ENCODE measurements around the gene RHCE. TPM values are rescaled to one million over a fixed set of nuclear protein-coding genes. Genes with fewer than 3 reads are reported as not detected.

The RHCE gene
- total RNA-seq, 1 experiment from 2014 or later = not detected

- POLR2A ChIA-PET (ENCODE audit: low non-redundant PET) = no interaction called here
- Histone ChIP-seq H3K27me3 (replicated peaks; ENCODE audit: insufficient read depth, low read depth, low read length, poor library complexity) (no peaks in the 10 kb centered on the region), H3K4me3 (ENCODE audit: low read depth, low read length, poor library complexity, severe bottlenecking) (no peak overlapping the region), H3K27ac (ENCODE audit: low read depth, low read length, poor library complexity, severe bottlenecking) (no peak overlapping the region), H3K9me3 (ENCODE audit: low read depth, low read length, poor library complexity, severe bottlenecking) (no peaks in the 10 kb centered on the region), H3K4me1 (ENCODE audit: insufficient read depth, low read length, poor library complexity, severe bottlenecking) (no peaks in the 10 kb centered on the region), H3K36me3 (ENCODE audit: insufficient read depth, low read length, poor library complexity, severe bottlenecking) (peaks cover 45% of the 10 kb centered on the region)
- TF ChIP-seq CTCF (conservative IDR thresholded peaks at IDR 0.05; ENCODE audit: low read depth, low read length) (no peak), EZH2 (IDR thresholded peaks at IDR 0.05; ENCODE audit: borderline replicate concordance, low read depth, low read length, poor library complexity, severe bottlenecking) (no peak)
- no TSS peak for BruUV-seq (replicated peaks)
- CTCF ChIA-PET = no interaction called here
- intact Hi-C loops (cut with micrococcal nuclease; ENCODE audit: unreplicated experiment) = no loop called here
- no peak for DNase-seq (ENCODE audit: low spot score)
Observed at GRCh38 chr1:25356441-25356840, 64.2 kb downstream of the RHCE start.

- ChIA-PET POLR2A (ENCODE audit: low non-redundant PET) (no interaction called here), CTCF (no interaction called here)
- no peak overlapping the region for H3K27ac ChIP-seq (ENCODE audit: low read depth, low read length, poor library complexity, severe bottlenecking)
- peaks cover 40% of the 10 kb centered on the region for H3K36me3 ChIP-seq (ENCODE audit: insufficient read depth, low read length, poor library complexity, severe bottlenecking)
- no peaks in the 10 kb centered on the region for H3K4me1 ChIP-seq (ENCODE audit: insufficient read depth, low read length, poor library complexity, severe bottlenecking)
- H3K4me3 ChIP-seq (ENCODE audit: low read depth, low read length, poor library complexity, severe bottlenecking) = no peak overlapping the region
- no peaks in the 10 kb centered on the region for H3K9me3 ChIP-seq (ENCODE audit: low read depth, low read length, poor library complexity, severe bottlenecking)
- no peaks in the 10 kb centered on the region for H3K27me3 ChIP-seq (replicated peaks; ENCODE audit: insufficient read depth, low read depth, low read length, poor library complexity)
- TF ChIP-seq CTCF (conservative IDR thresholded peaks at IDR 0.05; ENCODE audit: low read depth, low read length) = no peak
- TF ChIP-seq EZH2 (IDR thresholded peaks at IDR 0.05; ENCODE audit: borderline replicate concordance, low read depth, low read length, poor library complexity, severe bottlenecking) = no peak
- intact Hi-C loops (cut with micrococcal nuclease; ENCODE audit: unreplicated experiment) = no loop called here
- no TSS peak for BruUV-seq (replicated peaks)
- DNase-seq (ENCODE audit: low spot score) = no peak
Observed at GRCh38 chr1:25355841-25356395, 64.7 kb downstream of the RHCE start.

- Histone ChIP-seq H3K27ac (ENCODE audit: low read depth, low read length, poor library complexity, severe bottlenecking) (no peak overlapping the region), H3K4me3 (ENCODE audit: low read depth, low read length, poor library complexity, severe bottlenecking) (no peak overlapping the region), H3K9me3 (ENCODE audit: low read depth, low read length, poor library complexity, severe bottlenecking) (no peaks in the 10 kb centered on the region), H3K27me3 (replicated peaks; ENCODE audit: insufficient read depth, low read depth, low read length, poor library complexity) (no peaks in the 10 kb centered on the region), H3K36me3 (ENCODE audit: insufficient read depth, low read length, poor library complexity, severe bottlenecking) (peaks cover 29% of the 10 kb centered on the region), H3K4me1 (ENCODE audit: insufficient read depth, low read length, poor library complexity, severe bottlenecking) (no peaks in the 10 kb centered on the region)
- no peak for DNase-seq (ENCODE audit: low spot score)
- CTCF ChIA-PET = no interaction called here
- intact Hi-C loops (cut with micrococcal nuclease; ENCODE audit: unreplicated experiment) = no loop called here
- BruUV-seq (replicated peaks) = no TSS peak
- no peak for TF ChIP-seq CTCF (conservative IDR thresholded peaks at IDR 0.05; ENCODE audit: low read depth, low read length)
- no peak for TF ChIP-seq EZH2 (IDR thresholded peaks at IDR 0.05; ENCODE audit: borderline replicate concordance, low read depth, low read length, poor library complexity, severe bottlenecking)
- POLR2A ChIA-PET (ENCODE audit: low non-redundant PET) = no interaction called here
Observed at GRCh38 chr1:25349606-25350005, 71.0 kb downstream of the RHCE start.

Measured in A673 (cell line).